Fibroblast of peridontal ligament (primary cell): ENCODE results near the gene C19orf25.
A peak's percentile ranks its signal among the peaks of the same experiment; 100 is the strongest.
"Not testable (repeated sequence)": the region's sequence is repeated elsewhere in the genome, so short reads cannot be mapped to it uniquely, and the experiment has no call there.

Source experiments
- DNase-seq: peaks from one replicate; pipeline ENCODE4 v3.0.0-alpha.2; 2010; ENCODE audit errors: extremely low read depth

Gene C19orf25

GRCh38 chr19:1449467-1450442 is 29.3 kb downstream of the C19orf25 start, which contains the start of gene APC2:
TSS of gene APC2 (plus strand) at chr19:1450121. CDS start at chr19:1453002, 2,881 bp downstream.
- DNase-seq: no peak

- DNase-seq: no peak
Measured at GRCh38 chr19:1447944-1448343, 31.1 kb downstream of the C19orf25 start.

GRCh38 chr19:1447504-1447903 is 31.5 kb downstream of the C19orf25 start:
- no peak for DNase-seq

GRCh38 chr19:1446713-1447481 is 32.1 kb downstream of the C19orf25 start:
- DNase-seq: no peak

GRCh38 chr19:1445932-1446712 is 32.9 kb downstream of the C19orf25 start:
- DNase-seq: no peak

GRCh38 chr19:1445185-1445931 is 33.7 kb downstream of the C19orf25 start:
- DNase-seq: peak; percentile 18

GRCh38 chr19:1441677-1442438 is 37.2 kb downstream of the C19orf25 start:
- DNase-seq: no peak

GRCh38 chr19:1441022-1441426 is 38.0 kb downstream of the C19orf25 start:
- no peak for DNase-seq

GRCh38 chr19:1440418-1440801 is 38.6 kb downstream of the C19orf25 start:
- DNase-seq: no peak

GRCh38 chr19:1439525-1440417 is 39.2 kb downstream of the C19orf25 start:
- not testable (repeated sequence) for DNase-seq

- DNase-seq: no peak
Measured at GRCh38 chr19:1438933-1439354, 40.1 kb downstream of the C19orf25 start.

- DNase-seq: peak; percentile 95
Measured at GRCh38 chr19:1438035-1438932, 40.7 kb downstream of the C19orf25 start, which contains the start of gene RPS15. TSS of gene RPS15 (plus strand) at chr19:1438396. CDS start at chr19:1438426, 30 bp downstream.

- DNase-seq: no peak
Measured at GRCh38 chr19:1437609-1438008, 41.4 kb downstream of the C19orf25 start.

- no peak for DNase-seq
Measured at GRCh38 chr19:1435378-1435989, 43.5 kb downstream of the C19orf25 start.

- no peak for DNase-seq
Measured at GRCh38 chr19:1434577-1435060, 44.4 kb downstream of the C19orf25 start.

- no peak for DNase-seq
Measured at GRCh38 chr19:1434040-1434366, 45.0 kb downstream of the C19orf25 start.
